T-helper 9 cell (primary cell): Measurements from ENCODE around the gene BRIP1.
"Not testable (repeated sequence)": the region's sequence is repeated elsewhere in the genome, so short reads cannot be mapped to it uniquely, and the experiment has no call there.

ENCODE experiments used
- DNase-seq: peaks from one replicate; pipeline ENCODE4 v3.0.0-alpha.2; 2020

Gene BRIP1

GRCh38 chr17:61756561-61756960, 106.8 kb downstream of the BRIP1 start:
- no peak for DNase-seq

DNA sequence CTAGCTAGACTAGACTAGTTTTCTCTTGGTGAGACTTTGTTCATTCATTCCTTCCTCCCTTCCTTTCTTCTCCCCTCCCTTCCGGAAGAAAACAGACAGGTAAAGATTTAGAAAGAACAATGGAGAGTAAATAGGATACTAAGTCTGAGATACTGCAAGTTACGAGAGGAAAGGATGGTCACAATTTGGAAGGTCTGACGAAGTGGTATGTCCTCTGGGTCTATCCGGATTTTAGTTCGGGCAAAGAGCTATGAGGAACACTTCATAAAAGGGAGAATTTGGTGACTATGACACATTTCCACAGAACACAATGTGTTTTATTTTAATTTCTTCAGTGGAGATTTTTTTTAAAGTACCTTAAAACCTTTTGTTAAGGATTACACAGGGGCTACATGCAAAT, 107.7 kb downstream of the BRIP1 start:
- no peak for DNase-seq

DNA sequence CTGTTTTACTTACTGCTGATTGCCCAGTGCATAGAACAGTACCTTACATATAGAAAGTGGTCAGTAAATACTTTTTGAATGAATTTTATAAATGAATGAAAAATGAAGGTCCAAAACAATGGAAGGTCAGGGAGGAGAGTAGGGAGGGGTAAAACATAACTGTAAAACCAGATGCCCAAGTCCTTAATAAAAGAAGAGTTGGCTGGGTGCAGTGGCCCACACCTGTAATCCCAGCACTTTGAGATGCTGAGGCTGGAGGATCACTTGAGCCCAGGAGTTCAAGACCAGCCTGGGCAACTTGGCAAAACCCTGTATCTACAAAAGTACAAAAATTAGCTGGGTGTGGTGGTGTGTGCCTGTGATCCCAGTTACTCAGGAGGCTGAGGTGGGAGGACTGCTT, 108.2 kb downstream of the BRIP1 start:
- no peak for DNase-seq

GRCh38 chr17:61754124-61754523, 109.2 kb downstream of the BRIP1 start:
- DNase-seq = no peak

DNA sequence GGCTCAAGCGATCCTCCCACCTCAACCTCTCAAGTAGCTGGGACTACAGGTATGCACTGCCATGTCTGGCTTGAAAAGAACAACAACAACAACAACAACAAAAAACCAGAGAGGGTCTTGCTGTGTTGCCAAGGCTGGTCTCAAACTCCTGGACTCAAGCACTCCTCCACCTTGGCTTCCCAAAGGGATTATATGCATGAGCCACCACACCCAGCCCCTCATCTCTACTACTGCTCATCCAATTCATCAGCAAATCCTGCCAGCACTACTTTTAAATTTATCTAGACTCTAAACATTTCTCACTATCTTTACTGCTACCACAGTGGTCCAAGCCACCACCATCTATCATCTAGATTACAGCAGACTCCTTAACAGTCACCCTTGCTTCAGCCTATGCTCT, 109.6 kb downstream of the BRIP1 start:
- no peak for DNase-seq

DNA sequence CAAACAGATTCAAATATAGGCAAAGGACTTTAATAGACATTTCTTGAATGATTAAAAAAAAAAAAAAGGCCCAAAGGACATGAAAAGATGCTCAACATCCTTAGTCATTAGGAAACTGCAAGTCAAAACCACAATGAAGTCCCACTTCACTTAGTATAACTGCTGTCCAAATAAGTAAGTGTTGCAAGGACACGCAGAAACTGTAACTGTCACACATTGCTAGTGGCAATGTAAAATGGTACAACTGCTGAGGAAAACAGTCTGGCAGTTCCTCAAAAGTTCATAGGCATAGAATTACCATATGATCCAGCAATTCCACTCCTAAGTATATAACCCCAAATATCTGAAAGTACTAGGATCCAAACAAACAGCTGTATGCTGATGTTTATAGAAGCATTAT, 112.7 kb downstream of the BRIP1 start:
- no peak for DNase-seq

DNA sequence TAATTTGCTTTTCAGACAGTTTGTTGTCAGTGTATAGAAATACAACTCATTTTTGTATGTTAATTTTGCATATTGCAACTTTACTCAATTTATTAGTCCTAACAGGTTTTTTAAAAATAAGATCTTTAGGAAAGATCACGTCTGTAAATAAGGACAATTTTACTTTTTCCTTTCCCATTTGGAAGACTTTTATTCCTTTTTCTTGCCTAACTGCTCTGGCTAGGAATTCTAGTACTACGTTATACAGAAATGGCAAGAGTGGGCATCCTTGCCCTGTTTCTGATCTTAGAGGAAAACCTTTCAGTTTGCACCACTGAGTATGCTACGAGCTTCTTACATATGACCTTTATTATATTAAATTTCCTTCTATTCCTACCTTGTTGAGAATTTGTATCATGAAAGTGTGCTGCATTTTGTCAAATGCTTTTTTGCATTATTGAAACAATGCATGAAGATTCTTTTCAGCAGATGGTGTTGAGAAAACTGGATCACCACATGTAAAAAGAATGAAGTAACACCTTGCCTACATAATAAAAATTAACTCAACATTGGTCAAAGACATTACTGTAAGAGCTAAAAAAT, 113.4 kb downstream of the BRIP1 start:
- DNase-seq = no peak

DNA sequence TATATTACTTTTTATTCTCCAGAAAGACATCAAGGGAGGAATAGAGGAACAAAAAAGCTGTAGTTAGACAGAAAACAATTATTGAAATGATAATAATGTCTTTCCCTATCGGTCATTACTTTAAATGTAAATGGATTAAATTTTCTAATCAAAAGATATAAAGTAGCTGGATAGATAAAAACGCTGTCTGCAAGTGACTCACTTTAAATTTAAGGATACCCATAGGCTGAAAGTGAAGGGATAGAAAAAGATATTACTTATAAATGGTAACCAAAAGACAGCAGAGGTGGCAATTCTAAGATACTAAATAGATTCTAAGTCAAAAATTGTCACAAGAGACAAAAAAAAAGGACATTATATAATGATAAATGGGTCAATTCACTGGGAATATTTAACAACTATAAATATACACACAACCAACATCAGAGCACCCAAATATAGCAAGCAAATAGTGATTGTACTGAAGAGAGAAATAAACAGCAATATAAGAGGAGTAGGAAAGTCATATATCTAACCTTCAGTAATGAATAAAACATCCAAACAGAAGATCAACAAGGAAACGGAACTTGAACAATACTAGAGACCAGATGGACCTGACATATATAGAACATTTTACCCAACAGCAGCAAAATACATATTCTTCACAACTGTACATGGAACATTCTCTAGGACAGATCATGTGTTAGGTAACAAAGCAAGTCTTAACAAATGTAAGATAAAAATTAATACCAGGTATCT, 116.9 kb downstream of the BRIP1 start:
- no peak for DNase-seq

DNA sequence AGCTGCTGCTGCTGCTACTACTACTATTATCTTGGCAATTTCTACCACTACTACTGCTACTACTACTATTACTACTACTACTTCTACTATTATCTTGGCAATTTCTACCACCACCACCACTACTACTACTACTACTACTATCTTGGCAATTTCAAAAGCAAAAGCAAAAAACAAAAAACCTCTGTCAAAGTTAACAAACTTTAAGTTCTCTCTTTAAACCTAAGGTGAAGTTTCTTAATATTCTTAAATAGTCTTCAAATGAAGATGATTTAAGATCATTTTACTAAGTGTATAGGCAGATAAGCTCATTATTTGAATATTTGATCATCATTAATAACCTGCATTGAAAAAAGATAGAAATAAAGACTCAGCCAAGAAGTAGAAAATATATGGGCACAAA, 118.5 kb downstream of the BRIP1 start:
- no peak for DNase-seq

GRCh38 chr17:61744252-61744651, 119.1 kb downstream of the BRIP1 start:
- DNase-seq = no peak

DNA sequence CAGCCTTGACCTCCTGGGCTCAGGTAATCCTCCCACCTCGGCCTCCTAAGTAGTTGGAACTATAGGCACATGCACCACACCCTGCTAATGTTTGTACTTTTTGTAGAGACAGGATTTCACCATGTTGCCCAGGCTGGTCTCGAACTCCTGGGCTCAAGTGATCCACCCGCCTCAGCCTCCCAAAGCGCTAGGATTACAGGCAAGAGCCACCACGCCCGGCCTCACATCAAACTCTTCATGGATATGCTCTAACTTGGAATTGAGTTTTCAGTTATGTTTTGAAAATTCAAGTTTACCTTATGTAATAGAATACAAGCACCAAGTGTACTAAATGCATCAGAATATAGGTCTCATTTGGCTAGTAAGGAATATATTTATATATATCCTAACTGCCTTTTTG, 119.6 kb downstream of the BRIP1 start:
- DNase-seq = no peak

DNA sequence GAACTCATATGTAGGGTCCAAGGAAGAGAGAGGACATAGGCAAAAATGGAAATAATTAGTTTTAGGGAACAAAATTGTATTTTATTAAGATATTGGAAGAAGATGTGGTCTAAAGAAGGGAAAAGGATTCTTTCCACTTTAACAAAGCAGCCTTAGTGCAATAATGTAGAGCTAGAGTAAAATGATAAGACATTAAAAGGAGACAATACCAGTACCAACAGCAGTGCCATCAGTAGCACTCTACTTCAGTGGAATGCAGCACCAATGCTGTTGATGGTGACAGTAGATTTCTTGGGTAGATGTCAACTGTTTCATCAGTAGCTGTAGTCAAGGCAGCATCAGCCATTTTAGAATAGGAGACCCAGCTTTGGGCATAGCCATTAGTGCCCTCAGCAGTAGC, 124.3 kb downstream of the BRIP1 start:
- no peak for DNase-seq

GRCh38 chr17:61738249-61738648, 125.1 kb downstream of the BRIP1 start:
- DNase-seq = no peak

DNA sequence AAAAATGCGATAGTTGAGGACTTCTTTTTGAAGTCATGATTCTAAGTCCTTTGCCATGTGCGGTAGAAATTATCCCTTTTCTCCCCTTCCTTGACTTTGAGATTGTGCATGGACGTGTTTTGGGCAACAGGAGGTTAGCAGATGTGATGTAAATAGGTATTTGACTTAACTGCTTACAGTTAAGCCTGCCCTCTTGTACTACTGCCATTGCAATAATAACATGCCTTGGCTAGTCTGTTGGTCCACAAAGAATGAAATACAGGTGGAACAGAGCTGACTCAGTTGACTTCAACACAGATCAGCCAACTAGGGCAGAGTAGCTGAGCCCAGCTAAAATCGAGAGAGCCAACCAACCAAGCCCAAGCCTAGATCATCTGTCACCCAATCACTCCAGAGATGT, 125.5 kb downstream of the BRIP1 start:
- no peak for DNase-seq

DNA sequence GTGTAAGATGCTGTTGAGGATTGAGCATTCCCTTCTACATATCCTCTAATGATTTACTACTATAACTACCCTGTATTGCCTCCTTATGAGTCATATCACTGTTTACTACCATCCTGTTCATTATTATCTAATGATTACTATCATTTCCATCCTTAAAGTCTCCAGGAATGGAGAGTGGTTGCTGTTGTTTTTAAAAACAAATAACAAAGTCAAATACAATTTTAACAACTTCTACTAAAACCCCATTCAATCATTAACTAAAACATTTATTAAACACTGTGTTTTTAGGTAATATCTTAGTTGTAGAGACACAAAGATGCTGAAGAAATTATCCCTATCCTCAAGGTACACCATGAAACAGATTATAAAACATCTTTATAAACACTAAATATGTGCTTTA, 126.9 kb downstream of the BRIP1 start:
- no peak for DNase-seq

GRCh38 chr17:61735807-61736206, 127.5 kb downstream of the BRIP1 start:
- no peak for DNase-seq

DNA sequence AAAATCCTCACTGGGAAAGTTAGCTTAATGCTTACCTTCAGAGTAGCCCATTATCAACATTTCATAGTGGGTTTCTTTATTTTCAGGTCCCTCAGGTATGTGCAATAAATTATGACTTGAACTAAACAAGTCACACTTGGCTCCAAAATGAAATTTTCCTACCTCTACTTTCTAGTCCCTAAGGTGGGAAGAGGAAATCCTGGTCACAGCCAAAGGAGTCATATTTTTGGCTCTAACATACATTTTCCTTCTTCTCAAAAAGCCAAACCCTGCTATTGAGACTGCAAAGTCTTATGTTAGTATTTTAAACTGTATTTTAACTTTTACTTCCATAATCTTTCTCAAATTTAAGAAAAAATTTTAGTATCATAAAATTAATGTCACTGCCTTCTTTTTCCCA, 128.9 kb downstream of the BRIP1 start:
- no peak for DNase-seq

DNA sequence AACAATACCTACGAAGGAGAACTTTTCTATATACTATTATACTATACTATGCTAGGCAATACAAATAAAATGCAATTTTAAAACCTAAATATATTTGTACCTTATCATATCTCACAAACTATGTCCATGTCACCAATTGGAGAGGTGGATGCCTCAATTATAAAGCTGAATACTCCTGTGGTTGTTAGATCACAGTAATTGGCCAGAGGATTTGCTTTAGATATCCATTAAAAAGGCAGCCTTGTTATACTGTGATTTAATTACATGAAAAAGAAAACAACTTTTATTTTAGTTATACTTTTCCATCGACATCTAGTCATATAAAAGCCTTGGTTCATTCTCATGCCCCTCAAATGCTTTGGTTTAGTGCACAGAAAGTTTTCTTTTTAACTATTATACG, 129.3 kb downstream of the BRIP1 start:
- no peak for DNase-seq

DNA sequence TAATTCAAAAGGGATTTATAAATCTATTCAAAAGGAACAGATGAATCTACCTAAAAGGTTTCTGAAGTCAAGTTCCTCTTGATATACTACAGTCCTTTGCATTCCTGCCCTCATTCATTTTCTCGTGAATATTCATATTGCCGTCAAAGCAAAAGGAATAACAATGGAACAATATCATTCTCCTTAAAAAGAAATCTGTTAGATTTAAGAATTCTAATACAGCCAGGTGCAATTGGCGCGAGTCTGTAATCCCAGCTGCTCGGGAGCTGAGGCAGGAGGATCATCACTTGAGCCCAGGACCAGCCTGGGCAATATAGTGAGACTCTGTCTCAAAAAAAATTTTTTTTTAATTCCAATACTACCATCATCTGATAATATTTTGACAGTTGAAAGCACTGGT, 130.3 kb downstream of the BRIP1 start:
- no peak for DNase-seq

DNA sequence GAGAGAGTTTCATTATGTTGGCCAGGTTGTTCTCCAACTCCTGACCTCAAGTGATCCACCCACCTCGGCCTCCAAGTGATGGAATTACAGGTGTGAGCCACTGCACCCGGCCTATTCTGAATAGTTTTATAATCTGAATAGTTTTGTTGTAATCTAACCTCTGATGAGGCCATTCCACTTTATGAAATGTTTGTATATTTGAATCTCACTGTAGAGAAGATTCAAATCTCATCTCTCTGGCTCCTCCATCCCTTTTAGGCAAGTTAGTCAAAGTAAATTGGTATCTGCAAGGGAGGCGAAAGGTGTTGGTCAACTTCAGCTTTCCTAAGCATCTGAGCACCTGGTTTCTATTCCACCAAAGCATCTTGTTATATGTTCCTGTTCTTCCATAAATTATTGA, 131.2 kb downstream of the BRIP1 start:
- no peak for DNase-seq

DNA sequence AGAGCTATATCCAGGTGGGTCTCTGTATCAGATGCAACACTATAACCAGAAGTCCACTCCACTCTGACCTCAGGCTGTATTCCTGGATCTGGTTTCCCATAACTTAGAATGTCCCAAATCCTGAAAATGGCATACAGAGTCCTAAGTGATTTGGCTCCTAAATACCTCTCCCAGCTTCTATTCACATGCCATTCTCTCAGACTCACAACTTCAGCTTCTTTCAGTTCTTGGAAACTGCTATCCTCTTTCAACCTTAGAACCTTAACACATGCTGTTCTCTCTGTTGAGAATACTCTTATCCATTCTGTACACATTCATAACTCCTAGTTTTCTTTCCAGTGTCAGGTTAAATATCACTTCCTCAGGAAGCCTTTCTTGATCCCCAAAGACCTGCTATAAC, 132.0 kb downstream of the BRIP1 start:
- DNase-seq = no peak

DNA sequence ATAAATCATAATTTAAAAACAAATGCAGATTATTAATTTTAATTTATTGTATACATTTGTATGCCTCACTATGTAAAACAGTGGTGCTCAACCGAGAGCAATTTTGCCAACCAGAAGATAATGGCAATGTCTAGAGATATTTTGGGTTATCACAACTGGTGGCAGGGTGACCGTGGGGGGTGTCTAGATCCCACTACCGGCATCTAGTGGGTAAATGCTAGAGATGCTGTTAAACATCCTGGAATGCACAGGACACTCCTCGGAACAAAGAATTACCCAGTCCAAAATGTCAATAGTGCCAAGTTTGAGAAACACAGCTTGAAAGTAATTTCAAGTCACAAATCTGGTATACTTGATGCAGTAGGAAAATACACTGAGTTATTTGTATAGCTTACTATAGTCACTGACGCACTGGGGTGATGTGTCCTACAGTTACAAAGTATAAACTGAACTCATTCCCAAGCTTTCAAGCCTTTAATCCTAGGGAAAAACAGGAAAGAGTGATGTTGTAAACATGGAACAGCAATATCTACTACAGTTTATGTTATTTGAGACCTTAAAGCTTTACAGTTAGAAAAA, 133.5 kb downstream of the BRIP1 start:
- no peak for DNase-seq

GRCh38 chr17:61728297-61728836, 135.0 kb downstream of the BRIP1 start:
- no peak for DNase-seq

DNA sequence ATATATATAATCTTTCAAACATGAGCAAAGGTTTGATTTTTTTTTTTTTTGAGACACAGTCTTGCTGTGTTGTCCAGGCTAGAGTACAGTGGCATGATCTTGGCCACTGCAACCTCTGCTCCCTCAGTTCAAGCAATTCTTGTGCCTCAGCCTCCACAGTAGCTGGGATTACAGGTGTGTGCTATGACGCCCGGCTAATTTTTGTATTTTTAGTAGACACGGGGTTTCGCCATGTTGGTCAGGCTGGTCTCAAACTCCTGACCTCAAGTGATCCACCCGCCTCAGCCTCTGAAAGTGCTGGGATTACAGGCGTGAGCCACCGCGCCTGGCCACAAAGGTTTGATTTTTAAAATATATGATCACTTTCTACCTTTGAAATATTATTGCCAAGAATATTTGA, 135.5 kb downstream of the BRIP1 start:
- DNase-seq = not testable (repeated sequence)
